BLaER1 treated with 17β-estradiol and CSF1 and Interleukin-3, amounts not matched to agents 10 nM and 100 nM (cell line): ENCODE data around the gene TNFRSF25.
A peak's percentile ranks its signal among the peaks of the same experiment; 100 is the strongest.

ENCODE experiments used
- H3K27ac ChIP-seq, 11 experiments: shearing (Covaris generic); formaldehyde crosslinking; 2 replicates each; pipeline ENCODE4 v1.8.1; 2022
- H3K27me3 ChIP-seq, 11 experiments: shearing (Covaris generic); formaldehyde crosslinking; 2 replicates each; pipeline ENCODE4 v1.8.1; 2022
- H3K36me3 ChIP-seq, 11 experiments: shearing (Covaris generic); formaldehyde crosslinking; 2 replicates each; pipeline ENCODE4 v1.8.1; 2022
- H3K4me1 ChIP-seq, 10 experiments: shearing (Covaris generic); formaldehyde crosslinking; 2 replicates each; pipeline ENCODE4 v1.8.1; 2022
- H3K4me2 ChIP-seq, 11 experiments: shearing (Covaris generic); formaldehyde crosslinking; 2 replicates each; pipeline ENCODE4 v1.8.1; 2022
- H3K4me3 ChIP-seq, 10 experiments: shearing (Covaris generic); formaldehyde crosslinking; 2 replicates each; pipeline ENCODE4 v1.8.1; 2022
- H3K9ac ChIP-seq, 11 experiments: shearing (Covaris generic); formaldehyde crosslinking; 2 replicates each; pipeline ENCODE4 v1.8.1; 2022
- H3K9me3 ChIP-seq, 11 experiments: shearing (Covaris generic); formaldehyde crosslinking; replicated peaks in 1 of 11; 2 replicates each; pipeline ENCODE4 v1.8.1; 2022
- H4K20me1 ChIP-seq, 11 experiments: shearing (Covaris generic); formaldehyde crosslinking; 2 replicates each; pipeline ENCODE4 v1.8.1; 2022
- Cebpa-rat ChIP-seq, 11 experiments: shearing (Covaris generic); IDR thresholded peaks; 2 replicates each; pipeline ENCODE4 v1.8.1; 2022

TNFRSF25 gene

GRCh38 chr1:6510493-6510892 is 44.5 kb upstream of the TNFRSF25 start:
- no peak for TF ChIP-seq Cebpa-rat (IDR thresholded peaks at IDR 0.05)
- Histone ChIP-seq H3K36me3 (no peaks in the 10 kb centered on the region), H3K9ac (0 out of 22 replicates have a peak overlapping the region, but pooled peaks of 1 of the 11 experiments have one; percentile 9), H3K4me2 (peak overlapping the region in 8 of 11 experiments; percentile 79 to 94 (median 84); a peak in 13 of 22 replicates), H3K27me3 (peaks cover 0 to 58% (median 0%) of the 10 kb centered on the region in 11 experiments; a peak in 8 of 22 replicates), H3K9me3 (no peaks in the 10 kb centered on the region), H4K20me1 (peaks cover 0 to 71% (median 14%) of the 10 kb centered on the region in 11 experiments; a peak in 11 of 22 replicates), H3K4me1 (peaks cover 38 to 68% (median 48%) of the 10 kb centered on the region in 10 experiments), H3K4me3 (no peak overlapping the region), H3K27ac (peak overlapping the region in 2 of 11 experiments; percentile 48 to 54; a peak in 1 of 22 replicates)

GRCh38 chr1:6509919-6510291 is 43.9 kb upstream of the TNFRSF25 start:
- Histone ChIP-seq H3K4me3 (no peak overlapping the region), H3K4me1 (peaks cover 41 to 74% (median 53%) of the 10 kb centered on the region in 10 experiments), H3K36me3 (no peaks in the 10 kb centered on the region), H3K27ac (peak overlapping the region in 3 of 11 experiments; percentile 21 to 54 (median 48); a peak in 5 of 22 replicates), H3K4me2 (peak overlapping the region; percentile 64 to 96 (median 84)), H3K9me3 (no peaks in the 10 kb centered on the region), H4K20me1 (peaks cover 0 to 77% (median 14%) of the 10 kb centered on the region in 11 experiments; a peak in 11 of 22 replicates), H3K9ac (peak overlapping the region in 4 of 11 experiments; percentile 1 to 52 (median 37); a peak in 5 of 22 replicates), H3K27me3 (peaks cover 0 to 64% (median 0%) of the 10 kb centered on the region in 11 experiments; a peak in 8 of 22 replicates)
- TF ChIP-seq Cebpa-rat (IDR thresholded peaks at IDR 0.05), result no peak

- Histone ChIP-seq H3K4me3 (peak overlapping the region in 2 of 10 experiments; percentile 13 to 21; a peak in 2 of 20 replicates), H4K20me1 (peaks cover 0 to 81% (median 14%) of the 10 kb centered on the region in 11 experiments; a peak in 11 of 22 replicates), H3K9ac (peak overlapping the region in 5 of 11 experiments; percentile 1 to 52 (median 35); a peak in 8 of 22 replicates), H3K27me3 (peaks cover 0 to 69% (median 0%) of the 10 kb centered on the region in 11 experiments; a peak in 8 of 22 replicates), H3K4me2 (peak overlapping the region; percentile 64 to 96 (median 84)), H3K4me1 (peaks cover 41 to 80% (median 58%) of the 10 kb centered on the region in 10 experiments), H3K27ac (peak overlapping the region in 3 of 11 experiments; percentile 21 to 54 (median 48); a peak in 6 of 22 replicates), H3K9me3 (no peaks in the 10 kb centered on the region), H3K36me3 (no peaks in the 10 kb centered on the region)
- TF ChIP-seq Cebpa-rat (IDR thresholded peaks at IDR 0.05), result no peak
These were observed 43.4 kb upstream of the TNFRSF25 start for GRCh38 chr1:6509220-6509918.

GRCh38 chr1:6508816-6509189 is 42.8 kb upstream of the TNFRSF25 start:
- peaks cover 0 to 87% (median 16%) of the 10 kb centered on the region in 11 experiments; a peak in 11 of 22 replicates for H4K20me1 ChIP-seq
- TF ChIP-seq Cebpa-rat (IDR thresholded peaks at IDR 0.05), result no peak
- H3K4me1 ChIP-seq, result peaks cover 47 to 85% (median 64%) of the 10 kb centered on the region in 10 experiments
- H3K36me3 ChIP-seq, result no peaks in the 10 kb centered on the region
- H3K4me2 ChIP-seq, result peak overlapping the region; percentile 64 to 96 (median 84)
- peak overlapping the region in 4 of 11 experiments; percentile 1 to 52 (median 37); a peak in 4 of 22 replicates for H3K9ac ChIP-seq
- peak overlapping the region in 2 of 10 experiments; percentile 13 to 21; a peak in 1 of 20 replicates for H3K4me3 ChIP-seq
- no peaks in the 10 kb centered on the region for H3K9me3 ChIP-seq
- H3K27ac ChIP-seq, result peak overlapping the region in 2 of 11 experiments; percentile 39 to 54; a peak in 3 of 22 replicates
- H3K27me3 ChIP-seq, result peaks cover 0 to 74% (median 0%) of the 10 kb centered on the region in 11 experiments; a peak in 8 of 22 replicates

DNA sequence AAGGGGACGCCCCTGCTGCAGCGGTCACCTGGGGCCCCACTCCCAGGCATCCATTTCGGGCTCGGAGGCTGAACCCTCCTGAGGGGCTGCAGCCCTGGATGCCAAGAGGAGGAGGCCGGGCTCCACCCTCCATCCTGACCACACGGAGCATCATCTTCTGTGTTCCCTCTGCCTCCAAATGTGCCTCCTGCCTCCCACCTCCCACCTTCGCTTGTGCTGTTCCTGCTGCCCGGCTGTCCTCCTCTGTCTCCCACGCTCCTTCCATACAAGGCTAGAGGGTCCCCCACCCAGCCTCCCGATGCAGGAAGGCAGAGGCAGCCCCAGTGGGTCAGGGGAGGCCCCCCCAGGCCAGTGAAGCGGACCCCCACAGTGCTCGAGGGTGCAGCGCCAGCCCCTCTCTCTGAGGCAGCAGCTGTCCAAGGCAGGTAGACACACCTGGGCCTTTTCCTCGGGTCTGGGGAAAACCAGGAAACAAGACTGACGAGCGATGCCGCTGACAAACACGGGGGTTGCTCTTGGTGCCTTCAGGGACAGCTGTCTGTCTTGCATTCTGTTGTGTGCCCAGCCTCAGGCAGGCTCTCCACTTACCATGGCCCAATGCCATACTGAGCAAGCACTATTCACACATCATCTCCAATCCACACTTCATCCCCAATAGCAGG is 42.3 kb upstream of the TNFRSF25 start:
- no peak overlapping the region; a peak in 1 of 22 replicates for H3K27ac ChIP-seq
- H3K9me3 ChIP-seq, result no peaks in the 10 kb centered on the region
- H3K4me1 ChIP-seq, result peaks cover 47 to 90% (median 68%) of the 10 kb centered on the region in 10 experiments
- no peak overlapping the region for H3K4me3 ChIP-seq
- H3K36me3 ChIP-seq, result no peaks in the 10 kb centered on the region
- H3K27me3 ChIP-seq, result peaks cover 0 to 79% (median 0%) of the 10 kb centered on the region in 11 experiments; a peak in 8 of 22 replicates
- H3K4me2 ChIP-seq, result peak overlapping the region; percentile 79 to 96 (median 84)
- peaks cover 0 to 92% (median 16%) of the 10 kb centered on the region in 11 experiments; a peak in 11 of 22 replicates for H4K20me1 ChIP-seq
- H3K9ac ChIP-seq, result no peak overlapping the region
- TF ChIP-seq Cebpa-rat (IDR thresholded peaks at IDR 0.05), result no peak

DNA sequence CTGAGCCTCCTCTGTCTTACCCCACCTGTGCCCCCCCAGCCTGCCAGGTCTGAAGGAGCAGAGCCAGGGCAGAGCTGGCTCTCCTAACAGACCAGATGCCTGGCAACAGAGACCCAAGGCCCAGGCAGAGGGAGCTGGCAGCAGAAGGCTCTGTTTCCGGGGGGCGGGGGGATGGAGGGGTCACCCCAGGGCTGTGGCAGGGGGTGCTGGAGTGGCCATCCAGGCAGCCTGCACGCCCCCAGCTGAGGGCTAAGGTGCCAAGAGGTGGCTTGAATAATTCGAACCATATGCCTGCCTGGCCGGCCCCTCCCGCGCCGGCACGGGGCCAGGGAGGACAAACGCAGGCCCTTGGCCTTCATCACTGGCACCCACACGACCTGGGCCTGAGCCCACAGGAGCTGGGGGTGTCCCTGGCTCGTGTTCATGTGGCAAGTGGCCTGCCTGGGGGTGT is 41.5 kb upstream of the TNFRSF25 start:
- H3K4me2 ChIP-seq, result peak overlapping the region; percentile 79 to 96 (median 84)
- TF ChIP-seq Cebpa-rat (IDR thresholded peaks at IDR 0.05), result no peak
- H3K9me3 ChIP-seq, result no peaks in the 10 kb centered on the region
- H3K4me1 ChIP-seq, result peaks cover 54 to 98% (median 76%) of the 10 kb centered on the region in 10 experiments
- H3K27me3 ChIP-seq, result peaks cover 0 to 87% (median 0%) of the 10 kb centered on the region in 11 experiments; a peak in 9 of 22 replicates
- H3K9ac ChIP-seq, result peak overlapping the region in 3 of 11 experiments; percentile 15 to 54 (median 29); a peak in 2 of 22 replicates
- H3K4me3 ChIP-seq, result no peak overlapping the region
- H4K20me1 ChIP-seq, result peaks cover 0 to 99% (median 16%) of the 10 kb centered on the region in 11 experiments; a peak in 12 of 22 replicates
- H3K27ac ChIP-seq, result no peak overlapping the region
- no peaks in the 10 kb centered on the region for H3K36me3 ChIP-seq

- peaks cover 0 to 85% (median 0%) of the 10 kb centered on the region in 11 experiments; a peak in 9 of 22 replicates for H3K27me3 ChIP-seq
- no peaks in the 10 kb centered on the region for H3K36me3 ChIP-seq
- TF ChIP-seq Cebpa-rat (IDR thresholded peaks at IDR 0.05), result no peak
- H3K4me3 ChIP-seq, result no peak overlapping the region
- H3K27ac ChIP-seq, result no peak overlapping the region
- H3K4me1 ChIP-seq, result peaks cover 59 to 98% (median 81%) of the 10 kb centered on the region in 10 experiments
- H3K4me2 ChIP-seq, result peak overlapping the region; percentile 79 to 96 (median 84)
- no peaks in the 10 kb centered on the region for H3K9me3 ChIP-seq
- H4K20me1 ChIP-seq, result peaks cover 0 to 99% (median 16%) of the 10 kb centered on the region in 11 experiments; a peak in 13 of 22 replicates
- peak overlapping the region in 3 of 11 experiments; percentile 15 to 54 (median 29); a peak in 3 of 22 replicates for H3K9ac ChIP-seq
These were observed 41.1 kb upstream of the TNFRSF25 start for GRCh38 chr1:6507037-6507428.
